Pancreas (tissue), 10 donors: ENCODE results near the gene VGLL4. TPM values are rescaled to one million over a fixed set of nuclear protein-coding genes. Genes with fewer than 3 reads are reported as not detected.

Experiments used
- ATAC-seq, 4 donors: fragments of 200-7000 bp; cut with Tn5 transposase; one replicate each; pipeline versions ENCODE4 v1.8.0 to v1.9.1; 2020; ENCODE audit warnings: mild to moderate bottlenecking in 4 of 4, moderate library complexity in 4 of 4
- DNase-seq, 6 donors: peaks; one replicate each; pipeline ENCODE4 v3.0.0-alpha.2; 2020
- FAIRE-seq: peaks from 2 replicates; lab custom pipeline; 2012; peaks lifted over from hg19 to GRCh38; lab: Jason Lieb, UNC
- H3K27ac ChIP-seq, 4 donors: fragments of 200-600 bp; sonication (generic); 1 replicate in 3 of 4; 2 replicates in 1 of 4; pipeline versions ENCODE4 v1.5.0 to v1.8.0; 2020
- H3K27me3 ChIP-seq, 4 donors: fragments of 200-600 bp; one replicate each; pipeline ENCODE4 v1.8.0; 2021
- H3K36me3 ChIP-seq, 3 donors: fragments of 200-600 bp; sonication (generic) in 1 of 3; one replicate each; pipeline versions ENCODE4 v1.5.0 to v1.8.0; 2020 to 2021
- H3K4me1 ChIP-seq, 3 donors: fragments of 200-600 bp; one replicate each; pipeline ENCODE4 v1.8.0; 2021
- H3K4me3 ChIP-seq, 4 donors: fragments of 200-600 bp; sonication (generic) in 2 of 4; one replicate each; pipeline versions ENCODE4 v1.5.0 to v1.8.0; 2020 to 2021
- H3K9me3 ChIP-seq, 4 donors: fragments of 200-600 bp; one replicate each; pipeline ENCODE4 v1.8.0; 2021
- CTCF ChIP-seq, 4 donors: fragments of 200-600 bp; sonication (generic) in 3 of 4; IDR thresholded peaks; one replicate each; pipeline versions ENCODE4 v1.5.0 to v1.8.0; 2021; ENCODE audit warnings: antibody characterized with exemption in 4 of 4
- WGBS, 2 donors: extraction: QIAGEN DNeasy Blood & Tissue Kit; methylation state at CpG; one replicate each; pipeline ENCODE4 v1.1.7; 2013; 5-methylcytosine and 5-hydroxymethylcytosine counted together
- intact Hi-C, 3 donors: fragments of 100-400 bp; cut with DNase I; formaldehyde crosslinking; loops; one replicate each; pipeline versions ENCODE4 v1.11.1 to v1.14.2; 2022
- polyA plus RNA-seq, 2 donors: library from polyadenylated mRNA; stranded (reverse); fragments of 200-250 nt; gene quantifications; one replicate each; pipeline ENCODE4 v1.2.3, GENCODE V29; 2013
- total RNA-seq, 6 donors: library from RNA; stranded (reverse); fragmentation: NEBNext Ultra II Directional in 4 of 6; extraction: Animal tissue kit (Norgen Biotek cat#: 25700) in 4 of 6; gene quantifications; one replicate each; pipeline versions ENCODE4 v1.2.1 to v1.2.4, GENCODE V29; 2021 to 2023
- donor health status: healthy with polysubstance abuse.
- donor health status: DM: no; HTN: no; CAD: no; lungs with moderate emphysema.
- donor health status: DM: no; HTN: no; CAD: no.
- donor health status: control.
- donor health status: control.
- donor health status: Bipolar disorder and iron deficiency.
- donor health status: DM: yes; HTN: yes; CAD: no.
- donor health status: DM: no; HTN: no; CAD: no.
- donor health status: DM: no; HTN: no; CAD: no.
- donor health status: DM: yes; HTN: yes; CAD: no.

The VGLL4 gene
- total and polyA plus RNA-seq, 8 donors, result 17.3 to 47.8 (median 22.0) TPM

GRCh38 chr3:11581237-11582190 lies 62.2 kb downstream of the VGLL4 start:
- H3K4me3 ChIP-seq, result peak overlapping the region in 2 of 4 donors; percentile 9 to 24
- 34 to 41% methylated on average over 16 of the region's 16 CpGs for WGBS, 2 donors
- intact Hi-C loops, result no loop called here
- no peak for FAIRE-seq
- peak overlapping the region; percentile 20 to 60 (median 46) for H3K27ac ChIP-seq
- no peak for TF ChIP-seq CTCF (IDR thresholded peaks at IDR 0.05)
- H3K36me3 ChIP-seq, result no peaks in the 10 kb centered on the region
- peak; percentile 53 to 74 (median 72) for ATAC-seq
- peak in 1 of 6 donors; percentile 16 for DNase-seq
- no peaks in the 10 kb centered on the region for H3K27me3 ChIP-seq
- H3K9me3 ChIP-seq, result no peaks in the 10 kb centered on the region
- H3K4me1 ChIP-seq, result peaks cover 10 to 26% (median 17%) of the 10 kb centered on the region in 3 donors

GRCh38 chr3:11580645-11581044 lies 63.1 kb downstream of the VGLL4 start:
- no peak overlapping the region for H3K27ac ChIP-seq
- intact Hi-C loops, result no loop called here
- H3K4me1 ChIP-seq, result peaks cover 10 to 26% (median 17%) of the 10 kb centered on the region in 3 donors
- no peak for TF ChIP-seq CTCF (IDR thresholded peaks at IDR 0.05)
- no peaks in the 10 kb centered on the region for H3K27me3 ChIP-seq
- FAIRE-seq (no peak), ATAC-seq (no peak), DNase-seq (no peak)
- H3K36me3 ChIP-seq, result no peaks in the 10 kb centered on the region
- no peaks in the 10 kb centered on the region for H3K9me3 ChIP-seq
- no peak overlapping the region for H3K4me3 ChIP-seq
- whole genome bisulfite sequencing, 2 donors, result 87 to 92% methylated on average over 2 of the region's 2 CpGs

GRCh38 chr3:11578169-11578568 lies 65.5 kb downstream of the VGLL4 start:
- no peaks in the 10 kb centered on the region for H3K27me3 ChIP-seq
- DNase-seq (no peak), ATAC-seq (no peak), FAIRE-seq (no peak)
- H3K9me3 ChIP-seq, result no peaks in the 10 kb centered on the region
- no peak overlapping the region for H3K4me3 ChIP-seq
- H3K27ac ChIP-seq, result no peak overlapping the region
- TF ChIP-seq CTCF (IDR thresholded peaks at IDR 0.05), result no peak
- intact Hi-C loops, result no loop called here
- H3K4me1 ChIP-seq, result peaks cover 10 to 23% (median 13%) of the 10 kb centered on the region in 3 donors
- 88 to 93% methylated on average over 8 of the region's 8 CpGs for WGBS, 2 donors
- no peaks in the 10 kb centered on the region for H3K36me3 ChIP-seq

GRCh38 chr3:11576453-11576852 lies 67.3 kb downstream of the VGLL4 start:
- Histone ChIP-seq H3K4me1 (peaks cover 0 to 7% (median 3%) of the 10 kb centered on the region in 3 donors), H3K9me3 (no peaks in the 10 kb centered on the region), H3K36me3 (no peaks in the 10 kb centered on the region), H3K4me3 (no peak overlapping the region), H3K27ac (no peak overlapping the region), H3K27me3 (no peaks in the 10 kb centered on the region)
- TF ChIP-seq CTCF (IDR thresholded peaks at IDR 0.05), result no peak
- intact Hi-C loops, result no loop called here
- ATAC-seq (no peak), DNase-seq (no peak), FAIRE-seq (no peak)
- WGBS, 2 donors, result 80 to 83% methylated on average over 9 of the region's 9 CpGs

GRCh38 chr3:11575677-11576076 lies 68.0 kb downstream of the VGLL4 start:
- Histone ChIP-seq H3K9me3 (no peaks in the 10 kb centered on the region), H3K27ac (no peak overlapping the region), H3K36me3 (no peaks in the 10 kb centered on the region), H3K27me3 (no peaks in the 10 kb centered on the region), H3K4me1 (peaks cover 0 to under 1% (median 0%) of the 10 kb centered on the region in 3 donors), H3K4me3 (no peak overlapping the region)
- DNase-seq (no peak), FAIRE-seq (no peak), ATAC-seq (peak in 1 of 4 donors; percentile 20)
- intact Hi-C loops, result no loop called here
- 86% methylated on average over 10 of the region's 10 CpGs for WGBS, 2 donors
- no peak for TF ChIP-seq CTCF (IDR thresholded peaks at IDR 0.05)
